HCT116 (cell line): ENCODE results near the gene DLG2. TPM values are rescaled to one million over a fixed set of nuclear protein-coding genes. Genes with fewer than 3 reads are reported as not detected.

Experiments
- ATAC-seq: fragments of 200-7000 bp; cut with Tn5 transposase; 2 replicates; pipeline ENCODE4 v1.9.1; 2020; ENCODE audit warnings: mild to moderate bottlenecking, moderate library complexity
- BruUV-seq: library from RNA; stranded (reverse); fragments of 400-500 nt; replicated peaks from 2 replicates; lab custom pipeline; 2021; lab: Mats Ljungman, UMichigan
- CTCF ChIA-PET: fragments of 300-600 bp; sonication (Branson Sonifier 250); formaldehyde crosslinking; loops from one replicate; lab custom pipeline; 2021; ENCODE audit warnings: antibody characterized with exemption; lab: Charles Lee
- POLR2A ChIA-PET: fragments of 300-600, 350-600 bp; sonication (Branson Sonifier 250); formaldehyde crosslinking; loops from one replicate; lab custom pipeline; 2021; ENCODE audit warnings: antibody characterized with exemption; lab: Charles Lee
- RAD21 ChIA-PET, 2 experiments: fragments of 300-600 bp; sonication (Branson Sonifier 250); formaldehyde crosslinking; loops; one replicate each; lab custom pipeline; 2023; ENCODE audit warnings: low total read pairs in 2 of 2; ENCODE audit not compliant: uncharacterized antibody in 2 of 2, unreplicated experiment in 2 of 2, low non-redundant PET in 1 of 2; lab: Charles Lee
- DNase-seq: peaks from one replicate; pipeline ENCODE4 v3.0.0-alpha.2; 2010; ENCODE audit warnings: low read depth, low spot score
- H2AFZ ChIP-seq: fragments of 200-600 bp; shearing (Covaris generic), sonication (generic); 2 replicates; pipeline ENCODE4 v1.6.1; 2017; ENCODE audit warnings: low read depth, mixed run types, mixed read lengths, antibody characterized with exemption, low read length; ENCODE audit not compliant: poor library complexity, severe bottlenecking
- H3K27ac ChIP-seq: 2 replicates; pipeline ENCODE4 v1.5.1; 2012; ENCODE audit warnings: low read depth, low read length
- H3K27me3 ChIP-seq: fragments of 200-600 bp; sonication (generic); 2 replicates; pipeline ENCODE4 v1.6.1; 2016; ENCODE audit warnings: mixed run types, low read length, mixed read lengths; ENCODE audit not compliant: insufficient read depth
- H3K36me3 ChIP-seq, 2 experiments: fragments of 200-500 bp in 1 of 2; fragments of 200-600 bp in 1 of 2; sonication (Bioruptor generic) in 1 of 2; sonication (generic) in 1 of 2; 2 replicates each; pipeline versions ENCODE4 v1.5.1 to v1.6.1; 2014 to 2016; ENCODE audit warnings: low read length in 2 of 2, inconsistent platforms in 1 of 2, mixed read lengths in 1 of 2, mixed run types in 1 of 2; ENCODE audit not compliant: insufficient read depth in 2 of 2, control insufficient read depth in 1 of 2
- H3K4me1 ChIP-seq, 2 experiments: fragments of 200-600 bp in 1 of 2; sonication (generic) in 1 of 2; 2 replicates each; pipeline versions ENCODE4 v1.5.1 to v1.6.1; 2012 to 2017; ENCODE audit warnings: low read length in 2 of 2, inconsistent platforms in 1 of 2, mild to moderate bottlenecking in 1 of 2, mixed read lengths in 1 of 2, mixed run types in 1 of 2, moderate library complexity in 1 of 2; ENCODE audit not compliant: insufficient read depth in 2 of 2, control insufficient read depth in 1 of 2
- H3K4me2 ChIP-seq: fragments of 200-600 bp; sonication (generic); 2 replicates; pipeline ENCODE4 v1.6.1; 2017; ENCODE audit warnings: mixed run types, low read length, mixed read lengths
- H3K4me3 ChIP-seq, 2 experiments: fragments of 200-600 bp in 1 of 2; sonication (generic) in 1 of 2; replicated peaks in 1 of 2; 2 replicates each; pipeline ENCODE4 v1.5.1; 2011 to 2016; ENCODE audit warnings: low read length in 2 of 2, control low read depth in 1 of 2, low read depth in 1 of 2, mild to moderate bottlenecking in 1 of 2, mixed read lengths in 1 of 2, mixed run types in 1 of 2
- H3K79me2 ChIP-seq: fragments of 200-600 bp; sonication (generic); 2 replicates; pipeline ENCODE4 v1.6.1; 2017; ENCODE audit warnings: mild to moderate bottlenecking, mixed run types, low read length, moderate library complexity, mixed read lengths; ENCODE audit not compliant: insufficient read depth
- H3K9ac ChIP-seq: fragments of 200-600 bp; sonication (generic); 2 replicates; pipeline ENCODE4 v1.6.1; 2016; ENCODE audit warnings: low read length, mixed read lengths
- H3K9me2 ChIP-seq: fragments of 200-600 bp; sonication (generic), shearing (Covaris generic); 2 replicates; pipeline ENCODE4 v1.6.1; 2017; ENCODE audit warnings: mixed run types, mild to moderate bottlenecking, moderate library complexity; ENCODE audit not compliant: insufficient read depth
- H3K9me3 ChIP-seq, 2 experiments: fragments of 200-500 bp in 1 of 2; fragments of 200-600 bp in 1 of 2; sonication (Bioruptor generic) in 1 of 2; sonication (generic) in 1 of 2; 2 replicates each; pipeline ENCODE4 v1.6.1; 2014 to 2017; ENCODE audit warnings: low read length in 2 of 2, mixed read lengths in 2 of 2, inconsistent platforms in 1 of 2, low read depth in 1 of 2, mild to moderate bottlenecking in 1 of 2, mixed run types in 1 of 2, moderate library complexity in 1 of 2; ENCODE audit not compliant: control insufficient read depth in 1 of 2, insufficient read depth in 1 of 2
- H4K20me1 ChIP-seq: fragments of 200-600 bp; sonication (generic), shearing (Covaris generic); 2 replicates; pipeline ENCODE4 v1.6.1; 2017; ENCODE audit warnings: mixed run types, mild to moderate bottlenecking, moderate library complexity; ENCODE audit not compliant: insufficient read depth
- ATF3 ChIP-seq: IDR thresholded peaks from 2 replicates; pipeline ENCODE4 v1.6.1; 2012
- CBX3 ChIP-seq: IDR thresholded peaks from 2 replicates; pipeline ENCODE4 v1.6.1; 2012; ENCODE audit warnings: low read depth
- CTCF ChIP-seq, 3 experiments: fragments of 200-600 bp in 1 of 3; sonication (generic) in 1 of 3; IDR thresholded peaks in 2 of 3; conservative IDR thresholded peaks in 1 of 3; 2 replicates each; pipeline ENCODE4 v1.5.1; 2012 to 2017; ENCODE audit warnings: low read depth in 2 of 3, low read length in 2 of 3, antibody characterized with exemption in 1 of 3, borderline replicate concordance in 1 of 3, control low read depth in 1 of 3, mild to moderate bottlenecking in 1 of 3, mixed read lengths in 1 of 3, mixed run types in 1 of 3, moderate library complexity in 1 of 3; ENCODE audit not compliant: insufficient read depth in 1 of 3
- EGR1 ChIP-seq: IDR thresholded peaks from 2 replicates; pipeline ENCODE4 v1.6.1; 2012; ENCODE audit warnings: low read depth
- EZH2 ChIP-seq: fragments of 200-600 bp; sonication (generic); IDR thresholded peaks from 2 replicates; pipeline ENCODE4 v1.6.1; 2017; ENCODE audit warnings: antibody characterized with exemption, mixed run types
- JUND ChIP-seq: IDR thresholded peaks from 2 replicates; pipeline ENCODE4 v1.6.1; 2012
- RAD21 ChIP-seq: IDR thresholded peaks from 2 replicates; pipeline ENCODE4 v1.6.1; 2012; ENCODE audit warnings: low read depth, mild to moderate bottlenecking
- YY1 ChIP-seq: IDR thresholded peaks from 2 replicates; pipeline ENCODE4 v1.6.1; 2011; ENCODE audit warnings: low read length, low read depth, moderate library complexity, mild to moderate bottlenecking; ENCODE audit not compliant: insufficient replicate concordance; ENCODE audit errors: extremely low read depth
- ZFX ChIP-seq: fragments of 450-650 bp; IDR thresholded peaks from 2 replicates; pipeline ENCODE4 v1.6.1; 2017
- intact Hi-C: fragments of 100-400 bp; cut with micrococcal nuclease; formaldehyde crosslinking; loops from 2 replicates; pipeline ENCODE4 v1.10.0; 2022
- total RNA-seq: library from RNA; stranded (reverse); gene quantifications from one replicate; pipeline ENCODE4 v1.2.1, GENCODE V29; 2021; ENCODE audit not compliant: unreplicated experiment

Gene DLG2
- total RNA-seq, 1 experiment from 2014 or later: 2.4 TPM

- TF ChIP-seq CBX3 (no peak), RAD21 (peak; percentile 69), CTCF (IDR thresholded peaks at IDR 0.05 in 2 of 3, conservative IDR thresholded peaks at IDR 0.05 in 1 of 3; ENCODE audit: borderline replicate concordance in 1 of 3, insufficient read depth in 1 of 3, low read depth in 2 of 3, low read length in 2 of 3) (peak in 2 of 3 experiments; percentile 42 to 52; a peak in 3 of 6 replicates)
- no peaks in the 10 kb centered on the region for H3K4me1 ChIP-seq
- H3K27me3 ChIP-seq: no peaks in the 10 kb centered on the region
- no peaks in the 10 kb centered on the region for H3K9me3 ChIP-seq
- ATAC-seq: peak; percentile 87
- no peak overlapping the region for H2AFZ ChIP-seq
- DNase-seq: peak; percentile 35
- H3K36me3 ChIP-seq: no peaks in the 10 kb centered on the region
- no peak overlapping the region for H3K9ac ChIP-seq
- intact Hi-C loops: loop anchor here (1.0 to 10.0 kb wide), 4 partner anchors 354 to 1754 kb away; no protein-coding TSS in a partner anchor
- RAD21 ChIA-PET: no interaction called here
- BruUV-seq: no TSS peak
- CTCF ChIA-PET: interaction anchor here (1.0 to 2.0 kb wide), 5 partner anchors 127 to 1033 kb away, joined by 3 to 10 read pairs (median 7); no protein-coding TSS in a partner anchor
- no peak overlapping the region for H3K4me3 ChIP-seq
- H3K9me2 ChIP-seq: no peaks in the 10 kb centered on the region
- POLR2A ChIA-PET: no interaction called here
- H3K27ac ChIP-seq: no peak overlapping the region
- H3K79me2 ChIP-seq: no peaks in the 10 kb centered on the region
- H4K20me1 ChIP-seq: no peaks in the 10 kb centered on the region
- H3K4me2 ChIP-seq: no peak overlapping the region
These were observed 36.2 kb downstream of the DLG2 start for GRCh38 chr11:85590848-85591483.

- ATAC-seq (no peak), DNase-seq (no peak)
- Histone ChIP-seq H3K4me2 (no peak overlapping the region), H3K27me3 (no peaks in the 10 kb centered on the region), H3K9me2 (no peaks in the 10 kb centered on the region), H4K20me1 (no peaks in the 10 kb centered on the region), H3K9ac (no peak overlapping the region), H3K36me3 (no peaks in the 10 kb centered on the region), H3K27ac (no peak overlapping the region), H3K9me3 (no peaks in the 10 kb centered on the region), H3K4me3 (no peak overlapping the region), H3K4me1 (no peaks in the 10 kb centered on the region), H2AFZ (no peak overlapping the region), H3K79me2 (no peaks in the 10 kb centered on the region)
- intact Hi-C loops: loop anchor here (5.0 kb wide), 1 partner anchor 787 kb away; no protein-coding TSS in a partner anchor
- no TSS peak for BruUV-seq
- RAD21 ChIA-PET: no interaction called here
- TF ChIP-seq ZFX (no peak), ATF3 (no peak), JUND (no peak), EZH2 (no peak), EGR1 (no peak), YY1 (no peak)
- POLR2A ChIA-PET: no interaction called here
- CTCF ChIA-PET: interaction anchor here (1.4 to 1.9 kb wide), 2 partner anchors 125 to 789 kb away, joined by 4 to 7 read pairs; no protein-coding TSS in a partner anchor
These were observed 37.8 kb downstream of the DLG2 start for GRCh38 chr11:85589373-85589772.
